Bronchial epithelial cell (primary cell): ENCODE measurements around the gene TERT. TPM values are rescaled to one million over a fixed set of nuclear protein-coding genes. Genes with fewer than 3 reads are reported as not detected.

ENCODE experiments used
- DNase-seq: peaks from one replicate; pipeline ENCODE4 v3.0.0-alpha.2; 2010; ENCODE audit warnings: low read depth
- FAIRE-seq: peaks from 2 replicates; lab custom pipeline; 2011; peaks lifted over from hg19 to GRCh38; lab: Jason Lieb, UNC
- H3K27me3 ChIP-seq: 2 replicates; pipeline ENCODE4 v1.5.1; 2011; ENCODE audit warnings: low read length; ENCODE audit not compliant: control insufficient read depth, insufficient read depth
- H3K36me3 ChIP-seq: 2 replicates; pipeline ENCODE4 v1.5.1; 2011; ENCODE audit warnings: low read length; ENCODE audit not compliant: control insufficient read depth, insufficient read depth
- H3K4me3 ChIP-seq: 2 replicates; pipeline ENCODE4 v1.5.1; 2011; ENCODE audit warnings: mild to moderate bottlenecking, low read depth, low read length, control low read depth
- CTCF ChIP-seq: IDR thresholded peaks from 2 replicates; pipeline ENCODE4 v1.5.1; 2011; ENCODE audit warnings: mild to moderate bottlenecking, moderate library complexity, low read length, control low read depth, inconsistent platforms; ENCODE audit not compliant: insufficient read depth, severe bottlenecking
- total RNA-seq: library from RNA; depleted of rRNA; stranded (reverse); fragments of >200 nt; gene quantifications from 2 replicates; pipeline ENCODE4 v1.2.1, GENCODE V29; 2014

TERT gene
- total RNA-seq, 1 donor from 2014 or later = not detected

DNA sequence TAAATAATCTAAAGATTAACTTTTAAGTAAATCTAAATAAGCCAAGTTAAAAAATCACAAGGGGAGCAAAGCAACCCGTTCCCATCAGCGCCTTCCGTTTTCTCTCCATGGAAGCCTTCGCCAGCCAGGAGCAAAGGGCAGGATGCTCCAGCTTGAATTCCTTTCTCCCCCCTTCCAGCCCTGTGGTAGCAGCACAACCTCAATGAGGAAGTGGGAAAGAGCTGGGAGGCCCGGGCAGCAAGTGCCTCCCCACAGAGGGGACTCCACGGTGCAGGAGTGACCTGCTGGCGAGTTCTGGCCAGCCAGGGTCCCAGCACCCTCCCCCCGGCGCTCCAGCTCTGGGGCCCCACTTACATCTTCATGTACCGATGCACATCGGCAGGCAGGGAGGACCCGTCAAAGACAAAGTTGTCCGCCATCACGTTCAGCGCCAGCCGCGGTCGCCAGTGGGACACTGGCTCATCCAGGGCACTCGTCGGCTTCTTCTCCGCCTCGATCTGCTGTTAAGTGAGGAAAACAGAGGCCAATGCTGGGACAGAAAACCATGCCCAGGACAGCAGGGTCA lies 43.7 kb upstream of the TERT start:
- no peak for TF ChIP-seq CTCF
- FAIRE-seq (no peak), DNase-seq (no peak)
- no peaks in the 10 kb centered on the region for H3K27me3 ChIP-seq
- no peak overlapping the region for H3K4me3 ChIP-seq
- peaks cover 47% of the 10 kb centered on the region for H3K36me3 ChIP-seq

- FAIRE-seq = no peak
- no peaks in the 10 kb centered on the region for H3K27me3 ChIP-seq
- peaks cover 45% of the 10 kb centered on the region for H3K36me3 ChIP-seq
These were observed 43.3 kb upstream of the TERT start for GRCh38 chr5:1338196-1338490.

DNA sequence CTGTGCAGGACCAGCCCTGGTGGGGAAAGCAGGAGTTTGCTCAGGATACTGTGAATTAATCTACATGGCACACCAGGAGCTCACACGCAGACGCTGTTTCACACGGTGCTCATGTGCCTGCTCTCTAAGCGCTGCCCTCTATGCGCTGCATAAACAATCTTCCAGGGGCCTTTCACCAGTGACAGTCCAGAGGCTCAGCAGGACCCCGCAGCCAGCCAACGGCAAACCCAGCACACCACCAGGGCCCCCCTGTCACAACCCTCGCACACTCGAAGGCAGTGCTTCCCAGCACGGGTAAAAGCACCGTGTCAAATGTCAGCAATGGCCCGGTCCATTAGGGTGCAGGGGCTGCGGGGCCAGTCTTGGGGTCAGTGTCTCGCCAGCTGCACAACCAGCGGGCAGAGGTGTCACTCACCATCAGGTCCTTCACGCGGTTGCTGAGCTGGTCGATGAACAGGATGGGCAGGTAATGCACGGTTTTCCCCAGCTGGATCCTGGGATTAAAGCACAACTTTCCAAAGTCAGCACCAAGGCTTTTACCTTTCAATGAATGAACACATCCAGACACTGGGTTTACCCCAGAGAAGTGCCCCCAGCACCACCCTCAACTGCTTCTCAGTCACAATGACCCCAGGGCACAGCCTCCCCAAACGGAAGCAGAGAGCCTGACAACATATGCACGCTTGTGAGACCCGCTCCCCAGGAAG lies 42.8 kb upstream of the TERT start:
- Histone ChIP-seq H3K4me3 (no peak overlapping the region), H3K36me3 (peaks cover 44% of the 10 kb centered on the region), H3K27me3 (no peaks in the 10 kb centered on the region)
- DNase-seq (no peak), FAIRE-seq (no peak)
- no peak for TF ChIP-seq CTCF

More at GRCh38 chr5:1338196-1338490, 43.3 kb upstream of the TERT start:
- no peak for TF ChIP-seq CTCF
- H3K4me3 ChIP-seq = no peak overlapping the region
- DNase-seq = no peak

GRCh38 chr5:1336749-1337488 lies 42.1 kb upstream of the TERT start:
- TF ChIP-seq CTCF = no peak
- Histone ChIP-seq H3K4me3 (no peak overlapping the region), H3K27me3 (no peaks in the 10 kb centered on the region), H3K36me3 (peaks cover 39% of the 10 kb centered on the region)
- DNase-seq = no peak
- FAIRE-seq = no peak

DNA sequence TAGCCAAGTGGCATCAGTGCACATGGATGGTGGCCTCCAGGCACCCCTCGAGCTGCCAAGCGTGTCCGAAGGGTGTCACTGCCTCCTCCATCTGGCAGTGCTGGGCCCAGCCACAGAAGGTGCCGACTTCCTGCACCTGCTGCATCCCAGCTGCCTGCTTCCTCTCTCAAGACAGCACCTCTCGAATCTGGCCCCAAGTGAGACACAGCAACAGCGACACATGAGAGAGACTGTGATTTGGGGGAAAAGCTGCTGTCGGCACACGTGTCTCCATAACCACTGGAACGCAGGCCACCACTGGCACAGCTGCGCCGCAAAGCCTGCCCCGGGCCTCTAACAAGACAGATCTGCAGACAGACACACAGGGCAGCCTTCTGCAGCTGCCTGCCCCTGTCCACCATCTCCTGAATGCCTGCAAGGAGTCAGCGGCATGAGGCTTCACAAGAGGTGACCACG lies 41.3 kb upstream of the TERT start:
- DNase-seq = no peak
- peaks cover 39% of the 10 kb centered on the region for H3K36me3 ChIP-seq
- FAIRE-seq = no peak
- no peaks in the 10 kb centered on the region for H3K27me3 ChIP-seq
- TF ChIP-seq CTCF = no peak
- H3K4me3 ChIP-seq = no peak overlapping the region
